ENCODE data around the gene ASTN2.
"Not testable (repeated sequence)": the region's sequence is repeated elsewhere in the genome, so short reads cannot be mapped to it uniquely, and the experiment has no call there.

The ASTN2 gene

GRCh38 chr9:117098331-117098730 lies 316.5 kb downstream of the ASTN2 start:
- DNase-seq = no peak

DNA sequence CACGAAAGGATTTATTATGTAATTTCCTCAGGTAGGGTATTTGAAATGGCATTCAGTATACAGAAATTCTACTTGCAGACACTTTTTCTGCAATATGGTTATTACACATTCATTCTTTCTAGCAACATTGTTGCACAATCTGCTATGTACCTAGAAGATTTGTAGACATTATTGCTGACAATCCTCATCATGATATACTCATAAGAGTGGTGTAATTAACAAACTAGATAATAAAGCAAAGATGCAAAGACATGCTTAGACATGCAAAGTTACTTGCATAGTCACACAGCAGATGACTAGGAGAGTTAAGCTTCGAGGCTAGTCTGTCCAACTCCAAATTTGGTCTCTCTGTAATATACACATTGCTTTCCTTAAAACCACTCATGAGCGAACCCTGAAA lies 317.1 kb downstream of the ASTN2 start:
- DNase-seq = no peak

DNA sequence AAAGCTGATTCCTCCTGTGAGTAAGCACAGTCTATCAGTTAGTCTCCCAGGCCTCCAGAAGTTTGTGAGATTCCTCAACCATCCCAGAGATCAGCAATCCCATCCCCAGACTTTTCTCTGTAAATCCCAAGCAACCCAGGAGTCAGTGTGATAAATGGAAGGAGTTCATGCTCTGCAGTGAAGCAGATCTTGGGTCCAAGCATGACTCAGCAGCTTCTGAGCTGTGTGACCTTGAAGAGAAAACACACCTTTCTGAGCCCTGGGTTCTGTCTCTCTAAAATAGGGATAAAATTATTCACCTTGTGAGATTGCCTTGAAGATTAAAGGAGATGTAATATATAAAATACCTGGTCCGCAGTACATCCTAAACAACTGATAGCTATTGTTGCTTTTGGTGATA lies 318.7 kb downstream of the ASTN2 start:
- DNase-seq = no peak

- DNase-seq = no peak
Observed at GRCh38 chr9:117095081-117095480, 319.8 kb downstream of the ASTN2 start.

DNA sequence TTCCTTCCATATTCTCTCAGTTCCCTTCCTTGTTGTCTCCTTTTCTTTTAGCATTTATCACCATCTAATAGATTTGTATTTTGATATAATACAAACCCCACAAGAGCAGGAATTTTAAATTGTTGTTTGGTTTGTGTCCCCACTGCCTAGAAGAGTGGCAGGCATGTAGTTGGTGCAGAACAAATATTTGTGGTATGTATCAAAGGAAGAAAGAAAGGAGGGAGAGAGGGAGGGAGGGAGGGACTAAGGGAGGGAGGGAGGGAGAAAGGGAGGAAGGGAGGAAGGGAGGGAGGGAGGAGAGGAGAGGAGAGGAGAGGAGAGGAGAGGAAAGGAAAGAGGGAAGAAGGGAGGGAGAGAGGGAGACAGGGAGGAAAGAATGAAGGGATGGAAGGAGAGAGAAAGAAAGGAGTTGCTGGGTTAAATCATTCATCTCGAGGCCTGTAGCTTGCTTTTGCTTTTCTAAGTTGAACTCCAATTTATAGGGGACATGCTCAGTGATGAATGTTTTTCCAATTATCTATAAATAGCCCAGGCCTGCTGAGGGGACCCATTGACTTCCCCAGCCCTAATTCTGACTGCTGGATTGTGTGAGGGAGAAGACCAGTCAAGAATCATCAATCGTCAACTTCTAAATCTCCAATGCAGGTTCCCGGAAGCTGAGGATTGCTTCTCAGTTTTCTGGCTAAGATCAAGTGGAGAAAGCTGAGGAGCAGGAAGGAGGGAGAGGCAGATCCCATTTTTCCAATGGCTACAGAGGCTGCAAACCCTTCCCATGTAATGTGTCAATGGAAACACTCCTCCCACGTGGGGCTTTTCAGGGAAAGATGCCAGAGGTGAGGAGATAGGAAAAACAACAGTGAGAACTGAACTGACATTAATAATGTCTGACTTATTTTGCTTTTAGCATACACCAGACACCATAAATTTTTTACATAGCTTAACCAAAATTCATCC lies 320.7 kb downstream of the ASTN2 start:
- no peak for DNase-seq

GRCh38 chr9:117092582-117092981 lies 322.3 kb downstream of the ASTN2 start:
- DNase-seq = no peak

DNA sequence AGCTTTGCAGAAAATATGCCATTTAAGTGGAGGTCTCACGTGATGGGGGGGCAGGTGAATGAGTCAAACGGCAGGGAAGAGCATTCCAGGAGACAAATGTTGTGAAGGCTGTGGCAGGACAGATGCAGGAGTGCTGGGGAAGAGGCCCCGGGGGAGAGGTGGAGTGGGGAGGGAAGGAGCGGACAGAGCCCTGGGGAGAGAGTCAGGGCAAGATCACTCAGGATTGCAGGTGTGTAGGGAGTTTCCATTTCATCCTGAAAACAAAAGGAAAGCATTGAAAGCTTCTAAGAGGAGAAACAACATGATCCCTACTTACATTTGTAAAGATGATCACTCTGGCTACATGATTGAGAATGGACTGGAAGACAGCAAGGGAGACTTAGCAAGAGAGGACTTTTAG lies 323.3 kb downstream of the ASTN2 start:
- DNase-seq = no peak

GRCh38 chr9:117088786-117089185 lies 326.1 kb downstream of the ASTN2 start:
- DNase-seq = no peak

DNA sequence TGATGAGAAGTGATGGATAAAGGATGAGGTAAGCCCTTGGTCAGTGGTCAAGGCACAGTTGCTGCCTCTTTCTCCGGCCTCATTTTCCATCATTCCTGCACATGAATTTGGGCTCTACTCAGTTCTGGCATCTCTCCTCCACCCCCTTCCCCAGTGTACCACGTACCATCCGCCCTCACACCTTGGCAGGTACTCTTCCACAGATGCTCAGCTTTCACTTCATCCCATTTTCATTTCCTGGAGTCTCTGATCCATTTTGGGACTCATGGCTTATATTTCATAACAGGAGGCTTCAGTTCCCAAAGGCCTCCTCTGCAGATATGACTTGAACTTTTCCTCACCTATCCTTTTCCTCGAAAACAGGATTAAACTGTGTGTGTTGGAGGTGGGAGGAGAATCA lies 326.7 kb downstream of the ASTN2 start:
- no peak for DNase-seq

GRCh38 chr9:117084221-117084620 lies 330.6 kb downstream of the ASTN2 start:
- DNase-seq = no peak

- no peak for DNase-seq
Observed at GRCh38 chr9:117083559-117083958, 331.3 kb downstream of the ASTN2 start.

GRCh38 chr9:117081641-117082317 lies 333.1 kb downstream of the ASTN2 start:
- DNase-seq = peak; percentile 46

GRCh38 chr9:117080765-117081390 lies 334.0 kb downstream of the ASTN2 start:
- no peak for DNase-seq

DNA sequence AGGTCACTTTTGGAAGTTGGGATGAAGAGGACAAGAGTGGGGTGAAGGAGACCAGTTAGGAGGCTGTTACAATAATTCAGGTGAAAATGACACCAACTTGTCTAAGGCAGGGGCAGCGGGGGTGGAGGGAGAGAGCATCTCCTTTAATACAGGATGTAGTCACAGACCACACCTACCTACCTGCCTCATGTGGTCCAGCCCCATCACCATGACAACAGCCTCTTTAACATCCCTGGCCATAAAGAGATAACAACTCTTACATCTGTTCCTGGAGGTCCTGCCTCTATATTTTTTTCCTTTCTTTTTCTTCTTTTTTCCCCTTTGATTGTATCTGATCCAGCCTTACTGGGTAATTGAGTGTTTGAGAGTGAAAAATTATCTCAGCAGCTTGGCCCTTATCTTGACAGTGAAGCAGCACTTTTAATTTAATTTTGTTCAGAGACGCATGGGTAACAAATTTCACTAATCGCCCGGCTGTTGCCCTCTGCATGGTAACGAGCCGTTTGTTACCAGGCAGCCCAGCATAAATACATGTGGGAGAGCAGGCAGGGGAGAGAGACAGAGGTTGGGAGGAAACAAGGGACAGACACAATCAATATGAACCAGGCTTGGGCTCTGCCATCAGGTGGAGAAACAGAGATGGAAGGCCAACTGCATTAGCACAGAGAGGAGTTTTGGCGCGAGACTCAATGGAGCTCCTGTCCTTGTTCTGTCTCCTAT lies 338.1 kb downstream of the ASTN2 start:
- peak; percentile 42 for DNase-seq

- DNase-seq = no peak
Observed at GRCh38 chr9:117075636-117076035, 339.2 kb downstream of the ASTN2 start.

DNA sequence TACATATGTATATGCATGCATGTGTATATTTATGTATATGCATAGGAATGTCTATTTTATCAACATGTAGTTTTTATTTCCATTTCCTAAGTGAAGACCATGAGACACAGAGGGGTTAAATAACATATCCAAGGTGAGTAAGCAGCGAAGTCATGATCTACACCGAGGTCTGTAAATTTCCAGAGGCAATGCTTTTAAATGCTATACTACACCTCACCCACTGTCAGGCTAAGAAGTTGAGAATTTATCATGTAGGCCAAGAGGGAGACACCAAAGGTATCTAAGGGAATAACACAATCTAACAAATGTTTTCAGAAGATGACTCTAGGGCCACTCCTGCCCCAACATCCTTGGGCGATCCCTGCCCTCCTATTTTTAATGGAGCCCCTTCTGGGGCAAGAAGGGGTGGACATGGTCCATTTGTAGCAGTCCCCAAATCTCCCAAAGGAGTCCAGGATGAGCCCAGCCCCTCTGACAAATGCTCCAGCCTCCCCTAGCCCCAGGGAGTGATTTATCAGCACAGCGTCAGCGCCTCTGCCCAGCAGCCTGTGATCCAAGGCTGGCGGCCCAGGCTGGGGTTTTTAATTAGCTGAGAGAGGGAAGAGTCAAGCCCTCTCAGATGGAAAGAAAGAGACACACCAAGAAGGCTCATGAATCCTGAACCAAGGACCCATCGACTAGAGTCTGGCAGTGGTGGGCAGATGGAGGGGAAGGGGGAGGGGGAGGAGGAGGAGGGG lies 339.9 kb downstream of the ASTN2 start:
- DNase-seq = no peak

DNA sequence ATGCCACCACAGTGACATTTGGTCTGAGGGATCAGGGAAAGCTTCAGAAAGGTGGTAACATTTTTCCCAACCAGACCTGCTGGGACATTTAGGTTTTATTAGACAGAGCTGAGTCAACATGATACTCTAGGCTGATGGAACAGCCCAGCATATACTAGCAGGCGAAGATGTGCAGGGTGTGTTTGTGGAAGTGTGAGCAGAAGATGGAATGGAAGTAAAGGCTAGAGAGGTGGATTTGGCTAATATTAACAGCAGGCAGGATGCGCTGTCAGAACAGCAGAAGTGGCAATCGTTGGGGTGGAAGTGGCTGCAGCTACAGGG lies 340.6 kb downstream of the ASTN2 start:
- no peak for DNase-seq

GRCh38 chr9:117073539-117074341 lies 341.1 kb downstream of the ASTN2 start:
- DNase-seq = peak; percentile 43

GRCh38 chr9:117073071-117073470 lies 341.8 kb downstream of the ASTN2 start:
- no peak for DNase-seq

DNA sequence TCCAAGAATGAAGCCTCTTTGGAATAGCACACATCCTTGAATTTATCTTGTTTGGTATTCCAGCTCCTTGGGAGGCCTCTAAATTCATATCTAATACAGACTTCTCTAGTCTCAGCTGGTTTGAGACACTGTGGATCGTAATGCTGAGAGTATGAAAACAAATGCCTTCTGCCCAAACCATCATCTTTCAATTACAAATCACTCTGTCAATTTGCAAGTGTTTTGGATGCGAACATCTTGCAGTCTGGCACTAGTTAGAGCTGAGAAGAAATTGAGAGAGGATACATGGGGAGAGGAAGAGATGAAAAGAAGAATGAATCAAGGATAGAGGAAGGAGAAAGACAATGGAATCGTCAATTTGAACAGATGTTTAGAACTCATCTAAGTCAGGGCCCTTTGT lies 342.6 kb downstream of the ASTN2 start:
- no peak for DNase-seq

- DNase-seq = not testable (repeated sequence)
Observed at GRCh38 chr9:117071673-117072207, 343.1 kb downstream of the ASTN2 start.
